GM12878 (cell line): ENCODE results near the gene KIRREL3. TPM values are rescaled to one million over a fixed set of nuclear protein-coding genes. Genes with fewer than 3 reads are reported as not detected.

Experiments
- ATAC-seq: fragments of 200-7000 bp; cut with Tn5 transposase; 3 replicates; pipeline ENCODE4 v1.9.1; 2020; ENCODE audit warnings: mild to moderate bottlenecking, moderate library complexity
- BruUV-seq: library from RNA; stranded (reverse); fragments of 400-500 nt; replicated peaks from 2 replicates; lab custom pipeline; 2021; lab: Mats Ljungman, UMichigan
- CTCF ChIA-PET: fragments of 300-600 bp; sonication (Branson Sonifier 250); formaldehyde crosslinking; extraction: SDS; loops from one replicate; lab custom pipeline; 2021; ENCODE audit warnings: inconsistent platforms; lab: Yijun Ruan, JAX
- POLR2A ChIA-PET: fragments of 350-600 bp; formaldehyde crosslinking; extraction: SDS; loops from one replicate; lab custom pipeline; 2021; ENCODE audit warnings: inconsistent platforms; lab: Charles Lee
- RAD21 ChIA-PET: fragments of 300-600 bp; sonication (Branson Sonifier 250); formaldehyde crosslinking; loops from one replicate; lab custom pipeline; 2023; ENCODE audit warnings: antibody characterized with exemption; ENCODE audit not compliant: unreplicated experiment; lab: Charles Lee
- SMC1A ChIA-PET: fragments of 300-600 bp; sonication (Branson Sonifier 250); formaldehyde crosslinking; loops from one replicate; lab custom pipeline; 2023; ENCODE audit not compliant: unreplicated experiment, uncharacterized antibody; lab: Charles Lee
- DNase-seq: peaks from one replicate; pipeline ENCODE4 v3.0.0-alpha.2; 2011; ENCODE audit warnings: low read depth, low spot score
- FAIRE-seq: peaks from 3 replicates; lab custom pipeline; 2011; peaks lifted over from hg19 to GRCh38; lab: Jason Lieb, UNC
- H2AFZ ChIP-seq: 2 replicates; pipeline ENCODE4 v1.6.0; 2011; ENCODE audit warnings: low read depth, low read length, control low read depth; ENCODE audit not compliant: control insufficient read depth
- H3K27ac ChIP-seq: 2 replicates; pipeline ENCODE4 v1.5.1; 2011; ENCODE audit warnings: control low read depth; ENCODE audit not compliant: control insufficient read depth, insufficient read depth
- H3K27me3 ChIP-seq, 2 experiments: replicated peaks in 1 of 2; 2 replicates each; pipeline versions ENCODE4 v1.6.0 to v1.6.1; 2011; ENCODE audit warnings: low read length in 1 of 2; ENCODE audit not compliant: control insufficient read depth in 2 of 2, insufficient read depth in 2 of 2
- H3K36me3 ChIP-seq, 2 experiments: 2 replicates each; pipeline ENCODE4 v1.5.1; 2011; ENCODE audit warnings: low read length in 1 of 2; ENCODE audit not compliant: control insufficient read depth in 2 of 2, insufficient read depth in 2 of 2
- H3K4me1 ChIP-seq: 2 replicates; pipeline ENCODE4 v1.6.1; 2011; ENCODE audit warnings: mild to moderate bottlenecking, low read length, moderate library complexity, mixed read lengths; ENCODE audit not compliant: control insufficient read depth, insufficient read depth
- H3K4me2 ChIP-seq: 2 replicates; pipeline ENCODE4 v1.6.0; 2011; ENCODE audit warnings: control low read depth; ENCODE audit not compliant: control insufficient read depth, insufficient read depth
- H3K4me3 ChIP-seq: fragments of 200-600 bp; sonication (generic); 2 replicates; pipeline ENCODE4 v1.5.1; 2016
- H3K79me2 ChIP-seq: 2 replicates; pipeline ENCODE4 v1.6.0; 2011; ENCODE audit warnings: low read length; ENCODE audit not compliant: control insufficient read depth, insufficient read depth
- H3K9ac ChIP-seq: 2 replicates; pipeline ENCODE4 v1.8.0; 2011; ENCODE audit warnings: low read length, control low read depth, mixed read lengths; ENCODE audit not compliant: control insufficient read depth, insufficient read depth
- H3K9me3 ChIP-seq: replicated peaks from 3 replicates; pipeline ENCODE4 v1.5.1; 2011; ENCODE audit warnings: mild to moderate bottlenecking, low read length; ENCODE audit not compliant: control insufficient read depth, insufficient read depth
- H4K20me1 ChIP-seq: 2 replicates; pipeline ENCODE4 v1.6.0; 2011; ENCODE audit not compliant: control insufficient read depth, insufficient read depth
- FOS ChIP-seq: IDR thresholded peaks from 3 replicates; pipeline ENCODE4 v1.6.1; 2011; ENCODE audit warnings: borderline replicate concordance; ENCODE audit not compliant: insufficient read length; ENCODE audit errors: extremely low read depth
- FOXK2 ChIP-seq: fragments of 450-650 bp; IDR thresholded peaks from 2 replicates; pipeline ENCODE4 v1.6.1; 2017; ENCODE audit warnings: mild to moderate bottlenecking, moderate library complexity
- JUNB ChIP-seq: IDR thresholded peaks from 2 replicates; pipeline ENCODE4 v1.6.1; 2016; ENCODE audit warnings: antibody characterized with exemption, mild to moderate bottlenecking
- MTA3 ChIP-seq: IDR thresholded peaks from 2 replicates; pipeline ENCODE4 v1.6.1; 2012; ENCODE audit warnings: low read length, inconsistent platforms, borderline replicate concordance
- POLR2A ChIP-seq: IDR thresholded peaks from 2 replicates; pipeline ENCODE4 v1.6.1; 2011; ENCODE audit warnings: low read depth, mild to moderate bottlenecking, low read length
- SMC3 ChIP-seq: IDR thresholded peaks from 2 replicates; pipeline ENCODE4 v1.6.1; 2011; ENCODE audit warnings: low read length, improper control_type of control experiment, borderline replicate concordance
- SP1 ChIP-seq: IDR thresholded peaks from one replicate; pipeline ENCODE4 v1.6.1; 2011; ENCODE audit warnings: low read depth, low read length
- STAT1 ChIP-seq: fragments of 450-650 bp; conservative IDR thresholded peaks from 2 replicates; pipeline ENCODE4 v1.6.1; 2014; ENCODE audit warnings: antibody characterized with exemption, mild to moderate bottlenecking
- TARDBP ChIP-seq: IDR thresholded peaks from 2 replicates; pipeline ENCODE4 v1.6.1; 2016; ENCODE audit warnings: borderline replicate concordance
- TCF12 ChIP-seq: IDR thresholded peaks from 2 replicates; pipeline ENCODE4 v1.6.1; 2011; ENCODE audit warnings: low read depth, mild to moderate bottlenecking, low read length
- TCF3 ChIP-seq: IDR thresholded peaks from 2 replicates; pipeline ENCODE4 v1.6.1; 2012; ENCODE audit warnings: low read depth, mild to moderate bottlenecking, low read length, borderline replicate concordance; ENCODE audit not compliant: insufficient read depth
- TCF7 ChIP-seq: IDR thresholded peaks from 2 replicates; pipeline ENCODE4 v1.6.1; 2014; ENCODE audit warnings: antibody characterized with exemption, borderline replicate concordance
- ZNF217 ChIP-seq: fragments of 450-650 bp; IDR thresholded peaks from 2 replicates; pipeline ENCODE4 v1.6.1; 2017; ENCODE audit warnings: antibody characterized with exemption, mild to moderate bottlenecking
- ZNF24 ChIP-seq: fragments of 450-650 bp; IDR thresholded peaks from 2 replicates; pipeline ENCODE4 v1.6.1; 2017; ENCODE audit warnings: antibody characterized with exemption, mild to moderate bottlenecking
- WGBS: methylation state at CpG from one replicate; pipeline ENCODE4 v1.1.6; 2016; ENCODE audit warnings: low lambda C conversion rate; ENCODE audit not compliant: insufficient replicate concordance, insufficient coverage; ENCODE audit errors: missing lambda C conversion rate; 5-methylcytosine and 5-hydroxymethylcytosine counted together
- in situ Hi-C: fragments of 300-500 bp; cut with MboI; formaldehyde crosslinking; loops from 9 replicates; pipeline ENCODE4 v1.14.3; 2018; ENCODE audit warnings: mixed read lengths
- intact Hi-C: fragments of 100-400 bp; cut with micrococcal nuclease; formaldehyde crosslinking; loops from one replicate; pipeline ENCODE4 v1.14.2; 2022; ENCODE audit not compliant: unreplicated experiment
- polyA plus RNA-seq, 11 experiments: library from polyadenylated mRNA; depleted of rRNA in 4 of 11; unstranded in 6 of 11; stranded (reverse) in 5 of 11; fragments of >200 nt; fragmentation: Nextera tagmentation in 4 of 11; fragmentation: Illumina TruSeq in 1 of 11; extraction: Ambion mirVana in 4 of 11; extraction: Trizol in 1 of 11; gene quantifications; 1 replicate in 1 of 11; 2 replicates in 10 of 11; pipeline versions ENCODE4 v1.2.1 to v1.2.3, GENCODE V29; 2011 to 2016; ENCODE audit warnings: inconsistent platforms in 2 of 11, missing spikeins in 2 of 11, low read depth in 1 of 11
- total RNA-seq, 4 experiments: library from RNA; depleted of rRNA in 3 of 4; stranded (reverse); fragments of >200 nt in 3 of 4; fragmentation: Illumina TruSeq in 1 of 4; extraction: Trizol in 1 of 4; gene quantifications; 2 replicates each; pipeline versions ENCODE4 v1.2.1 to v1.2.3, GENCODE V29; 2013 to 2021
- TF ChIP-seq, protein P1 (sequence below): IDR thresholded peaks from 2 replicates; pipeline ENCODE4 v1.6.1; 2011; ENCODE audit warnings: mild to moderate bottlenecking, low read depth, low read length, moderate library complexity; ENCODE audit not compliant: insufficient replicate concordance
- TF ChIP-seq, protein P2 (sequence below): fragments of 450-650 bp; IDR thresholded peaks from 2 replicates; pipeline ENCODE4 v1.6.1; 2017; ENCODE audit warnings: antibody characterized with exemption, mild to moderate bottlenecking, moderate library complexity
- TF ChIP-seq, protein P3 (sequence below): fragments of 450-650 bp; formaldehyde crosslinking; IDR thresholded peaks from 2 replicates; pipeline ENCODE4 v1.5.0; 2022; ENCODE audit warnings: mild to moderate bottlenecking, missing genetic modification characterization

The KIRREL3 gene
- total and polyA plus RNA-seq, 10 of the 15 experiments (the other 5 are each of a cell fraction or from before 2014, with no cell fraction given): under 0.01 TPM; not detected in 9

DNA sequence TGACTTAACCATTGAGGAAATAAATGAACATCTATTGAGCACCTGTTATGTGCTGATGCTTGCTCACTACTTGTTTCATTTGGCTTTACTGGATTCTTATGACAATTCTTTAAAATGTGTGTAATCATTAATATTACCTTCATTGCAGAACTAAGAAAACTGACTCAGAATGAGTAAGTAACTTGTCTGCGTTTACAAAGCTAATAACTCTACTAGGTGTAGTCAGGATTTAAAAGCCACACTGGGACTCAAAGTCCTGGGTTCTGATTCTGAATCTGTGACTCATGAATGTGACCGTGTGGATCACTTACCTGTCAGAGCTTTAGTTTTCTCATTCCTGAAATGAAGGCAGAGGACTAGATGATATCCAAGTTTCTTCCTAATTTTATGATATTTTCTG lies 23.4 kb upstream of the KIRREL3 start (continued):
- TF ChIP-seq, protein P1, sequence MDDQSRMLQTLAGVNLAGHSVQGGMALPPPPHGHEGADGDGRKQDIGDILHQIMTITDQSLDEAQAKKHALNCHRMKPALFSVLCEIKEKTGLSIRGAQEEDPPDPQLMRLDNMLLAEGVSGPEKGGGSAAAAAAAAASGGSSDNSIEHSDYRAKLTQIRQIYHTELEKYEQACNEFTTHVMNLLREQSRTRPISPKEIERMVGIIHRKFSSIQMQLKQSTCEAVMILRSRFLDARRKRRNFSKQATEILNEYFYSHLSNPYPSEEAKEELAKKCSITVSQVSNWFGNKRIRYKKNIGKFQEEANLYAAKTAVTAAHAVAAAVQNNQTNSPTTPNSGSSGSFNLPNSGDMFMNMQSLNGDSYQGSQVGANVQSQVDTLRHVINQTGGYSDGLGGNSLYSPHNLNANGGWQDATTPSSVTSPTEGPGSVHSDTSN: peak; percentile 9
- TF ChIP-seq JUNB (no peak), ZNF24 (no peak), SP1 (no peak), ZNF217 (no peak)

DNA sequence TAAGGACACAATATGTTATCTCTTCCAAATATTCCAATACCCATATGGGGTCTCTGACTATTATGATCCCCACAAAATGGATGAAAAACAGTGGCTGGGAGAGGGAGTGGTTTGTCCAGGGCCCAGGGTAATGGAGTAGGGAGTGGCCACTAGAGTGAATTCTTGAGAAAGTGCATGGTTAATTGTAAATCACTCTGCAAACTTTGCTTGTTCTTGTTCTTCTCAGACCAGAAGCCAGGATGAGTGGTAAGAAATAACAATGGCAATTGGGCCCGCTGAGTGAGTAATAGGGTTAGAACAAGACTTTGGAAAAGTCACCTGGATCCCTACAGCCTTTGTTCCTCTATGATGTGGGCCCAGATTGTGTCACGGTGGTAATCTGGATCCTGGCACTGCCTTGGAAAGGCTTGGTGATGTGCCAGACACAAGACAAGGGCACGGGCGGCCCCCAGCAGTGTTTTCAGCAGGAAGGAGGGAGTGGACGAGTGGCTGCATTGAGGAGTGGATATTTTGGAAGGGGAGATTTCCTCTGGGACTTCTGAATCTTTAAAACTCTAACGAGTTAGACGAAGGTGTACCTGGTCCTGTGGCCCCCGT lies 18.2 kb upstream of the KIRREL3 start:
- Histone ChIP-seq H3K4me3 (no peak overlapping the region), H3K79me2 (no peaks in the 10 kb centered on the region), H3K9me3 (no peaks in the 10 kb centered on the region), H2AFZ (no peak overlapping the region), H4K20me1 (no peaks in the 10 kb centered on the region), H3K27ac (no peak overlapping the region), H3K27me3 (peaks cover 0 to 4% of the 10 kb centered on the region in 2 experiments; a peak in 3 of 4 replicates), H3K36me3 (no peaks in the 10 kb centered on the region), H3K4me1 (no peaks in the 10 kb centered on the region), H3K9ac (no peak overlapping the region), H3K4me2 (no peak overlapping the region)
- DNase-seq (no peak), ATAC-seq (no peak), FAIRE-seq (no peak)
- POLR2A ChIA-PET: interaction anchor here (0.7 kb wide), 1 partner anchor 138 kb away, joined by 3 read pairs; no protein-coding TSS in a partner anchor
- in situ Hi-C loops: no loop called here
- 2% methylated on average over 8 of the region's 8 CpGs for WGBS
- no TSS peak for BruUV-seq
- CTCF ChIA-PET: no interaction called here
- RAD21 ChIA-PET: no interaction called here
- SMC1A ChIA-PET: no interaction called here
- intact Hi-C loops: no loop called here
- TF ChIP-seq FOXK2: no peak
- TF ChIP-seq SMC3: no peak
- TF ChIP-seq POLR2A: no peak
- no peak for TF ChIP-seq TCF3
- TF ChIP-seq, protein P2, sequence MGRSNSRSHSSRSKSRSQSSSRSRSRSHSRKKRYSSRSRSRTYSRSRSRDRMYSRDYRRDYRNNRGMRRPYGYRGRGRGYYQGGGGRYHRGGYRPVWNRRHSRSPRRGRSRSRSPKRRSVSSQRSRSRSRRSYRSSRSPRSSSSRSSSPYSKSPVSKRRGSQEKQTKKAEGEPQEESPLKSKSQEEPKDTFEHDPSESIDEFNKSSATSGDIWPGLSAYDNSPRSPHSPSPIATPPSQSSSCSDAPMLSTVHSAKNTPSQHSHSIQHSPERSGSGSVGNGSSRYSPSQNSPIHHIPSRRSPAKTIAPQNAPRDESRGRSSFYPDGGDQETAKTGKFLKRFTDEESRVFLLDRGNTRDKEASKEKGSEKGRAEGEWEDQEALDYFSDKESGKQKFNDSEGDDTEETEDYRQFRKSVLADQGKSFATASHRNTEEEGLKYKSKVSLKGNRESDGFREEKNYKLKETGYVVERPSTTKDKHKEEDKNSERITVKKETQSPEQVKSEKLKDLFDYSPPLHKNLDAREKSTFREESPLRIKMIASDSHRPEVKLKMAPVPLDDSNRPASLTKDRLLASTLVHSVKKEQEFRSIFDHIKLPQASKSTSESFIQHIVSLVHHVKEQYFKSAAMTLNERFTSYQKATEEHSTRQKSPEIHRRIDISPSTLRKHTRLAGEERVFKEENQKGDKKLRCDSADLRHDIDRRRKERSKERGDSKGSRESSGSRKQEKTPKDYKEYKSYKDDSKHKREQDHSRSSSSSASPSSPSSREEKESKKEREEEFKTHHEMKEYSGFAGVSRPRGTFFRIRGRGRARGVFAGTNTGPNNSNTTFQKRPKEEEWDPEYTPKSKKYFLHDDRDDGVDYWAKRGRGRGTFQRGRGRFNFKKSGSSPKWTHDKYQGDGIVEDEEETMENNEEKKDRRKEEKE: no peak
- no peak for TF ChIP-seq TCF7
- no peak for TF ChIP-seq TCF12
- no peak for TF ChIP-seq TARDBP
- no peak for TF ChIP-seq FOS
- TF ChIP-seq, protein P3, sequence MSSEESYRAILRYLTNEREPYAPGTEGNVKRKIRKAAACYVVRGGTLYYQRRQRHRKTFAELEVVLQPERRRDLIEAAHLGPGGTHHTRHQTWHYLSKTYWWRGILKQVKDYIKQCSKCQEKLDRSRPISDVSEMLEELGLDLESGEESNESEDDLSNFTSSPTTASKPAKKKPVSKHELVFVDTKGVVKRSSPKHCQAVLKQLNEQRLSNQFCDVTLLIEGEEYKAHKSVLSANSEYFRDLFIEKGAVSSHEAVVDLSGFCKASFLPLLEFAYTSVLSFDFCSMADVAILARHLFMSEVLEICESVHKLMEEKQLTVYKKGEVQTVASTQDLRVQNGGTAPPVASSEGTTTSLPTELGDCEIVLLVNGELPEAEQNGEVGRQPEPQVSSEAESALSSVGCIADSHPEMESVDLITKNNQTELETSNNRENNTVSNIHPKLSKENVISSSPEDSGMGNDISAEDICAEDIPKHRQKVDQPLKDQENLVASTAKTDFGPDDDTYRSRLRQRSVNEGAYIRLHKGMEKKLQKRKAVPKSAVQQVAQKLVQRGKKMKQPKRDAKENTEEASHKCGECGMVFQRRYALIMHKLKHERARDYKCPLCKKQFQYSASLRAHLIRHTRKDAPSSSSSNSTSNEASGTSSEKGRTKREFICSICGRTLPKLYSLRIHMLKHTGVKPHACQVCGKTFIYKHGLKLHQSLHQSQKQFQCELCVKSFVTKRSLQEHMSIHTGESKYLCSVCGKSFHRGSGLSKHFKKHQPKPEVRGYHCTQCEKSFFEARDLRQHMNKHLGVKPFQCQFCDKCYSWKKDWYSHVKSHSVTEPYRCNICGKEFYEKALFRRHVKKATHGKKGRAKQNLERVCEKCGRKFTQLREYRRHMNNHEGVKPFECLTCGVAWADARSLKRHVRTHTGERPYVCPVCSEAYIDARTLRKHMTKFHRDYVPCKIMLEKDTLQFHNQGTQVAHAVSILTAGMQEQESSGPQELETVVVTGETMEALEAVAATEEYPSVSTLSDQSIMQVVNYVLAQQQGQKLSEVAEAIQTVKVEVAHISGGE (CRISPR knock-in tag): no peak
- no peak for TF ChIP-seq STAT1
- no peak for TF ChIP-seq MTA3
